Ascending aorta (tissue), 2 donors: ENCODE results near the gene ZSWIM8. TPM values are rescaled to one million over a fixed set of nuclear protein-coding genes. Genes with fewer than 3 reads are reported as not detected.

Experiments
- DNase-seq, 2 donors: peaks; one replicate each; pipeline ENCODE4 v3.0.0-alpha.2; 2019; ENCODE audit warnings: low spot score in 2 of 2
- H3K27ac ChIP-seq, 2 donors: fragments of 200-600 bp; sonication (generic); one replicate each; pipeline ENCODE4 v1.5.1; 2016 to 2017; ENCODE audit warnings: mild to moderate bottlenecking in 1 of 2
- H3K27me3 ChIP-seq: fragments of 200-600 bp; sonication (generic); one replicate; pipeline ENCODE4 v1.5.1; 2017
- H3K36me3 ChIP-seq, 2 donors: fragments of 200-600 bp; sonication (generic); one replicate each; pipeline ENCODE4 v1.5.1; 2016
- H3K4me1 ChIP-seq, 2 donors: fragments of 200-600 bp; sonication (generic); one replicate each; pipeline ENCODE4 v1.5.1; 2016 to 2017; ENCODE audit warnings: mild to moderate bottlenecking in 1 of 2
- H3K4me3 ChIP-seq, 2 donors: fragments of 200-600 bp; sonication (generic); one replicate each; pipeline ENCODE4 v1.5.1; 2016 to 2017; ENCODE audit warnings: mild to moderate bottlenecking in 1 of 2
- H3K9me3 ChIP-seq, 2 donors: fragments of 200-600 bp; sonication (generic); one replicate each; pipeline ENCODE4 v1.5.1; 2016
- intact Hi-C: fragments of 100-400 bp; cut with DNase I; formaldehyde crosslinking; loops from one replicate; pipeline ENCODE4 v1.15.1; 2023
- total RNA-seq: library from RNA; depleted of rRNA; stranded (reverse); fragments of >200 nt; gene quantifications from one replicate; pipeline ENCODE4 v1.1.0, GENCODE V29; 2016
- TF ChIP-seq, protein P1 (sequence below), 3 experiments: fragments of 200-600 bp in 2 of 3; fragments of 450-650 bp in 1 of 3; sonication (generic) in 2 of 3; IDR thresholded peaks; one replicate each; pipeline ENCODE4 v1.5.1; 2016 to 2019; ENCODE audit warnings: antibody characterized with exemption in 3 of 3, mild to moderate bottlenecking in 1 of 3, moderate library complexity in 1 of 3

ZSWIM8 gene
- total RNA-seq, 1 donor from 2014 or later: 106 TPM

DNA sequence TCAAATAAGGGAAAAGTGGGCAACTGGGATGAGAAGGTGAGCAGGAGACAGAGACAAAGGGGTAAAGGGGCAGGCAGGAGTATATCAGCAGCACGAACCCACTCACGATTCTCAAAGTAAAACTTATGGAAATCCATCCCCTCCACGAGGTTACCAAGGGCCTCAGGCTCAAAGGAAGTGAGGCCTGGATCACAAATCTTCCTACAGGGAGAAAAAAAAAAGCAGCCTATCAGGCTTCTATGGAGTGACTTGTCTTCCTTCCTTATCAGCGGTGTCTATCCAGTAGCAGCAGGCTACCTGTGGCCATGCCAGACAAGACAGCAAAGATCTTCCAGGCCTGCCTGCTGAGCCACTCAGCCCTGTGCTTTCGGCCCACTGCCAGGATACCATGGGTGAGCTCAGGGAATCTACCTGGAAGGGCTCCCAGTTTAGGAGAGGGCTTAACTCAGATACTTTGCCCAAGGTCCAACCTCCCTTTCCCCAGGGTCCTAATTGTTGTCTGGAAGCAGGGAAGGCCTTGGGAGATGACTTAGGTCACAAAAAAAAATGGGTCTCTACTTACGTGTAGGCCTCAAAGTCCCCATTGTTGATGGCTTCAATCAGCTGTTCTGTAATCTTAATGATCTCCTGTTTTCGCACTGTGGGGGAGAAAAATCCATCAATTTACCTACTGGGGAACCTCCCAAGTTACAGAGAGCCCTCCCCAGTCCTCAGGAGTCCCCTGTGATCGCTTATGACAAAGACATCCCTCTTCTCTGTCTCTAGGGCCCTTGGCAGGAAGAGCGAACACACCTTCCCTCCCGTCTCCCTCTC lies 31.7 kb downstream of the ZSWIM8 start:
- H3K36me3 ChIP-seq: peaks cover 59 to 67% of the 10 kb centered on the region in 2 donors
- peak overlapping the region; percentile 86 to 90 for H3K27ac ChIP-seq
- H3K4me1 ChIP-seq: peaks cover 0 to 24% of the 10 kb centered on the region in 2 donors
- no peak overlapping the region for H3K4me3 ChIP-seq
- H3K9me3 ChIP-seq: no peaks in the 10 kb centered on the region
- no peak for DNase-seq
- H3K27me3 ChIP-seq: no peaks in the 10 kb centered on the region
- TF ChIP-seq, protein P1, sequence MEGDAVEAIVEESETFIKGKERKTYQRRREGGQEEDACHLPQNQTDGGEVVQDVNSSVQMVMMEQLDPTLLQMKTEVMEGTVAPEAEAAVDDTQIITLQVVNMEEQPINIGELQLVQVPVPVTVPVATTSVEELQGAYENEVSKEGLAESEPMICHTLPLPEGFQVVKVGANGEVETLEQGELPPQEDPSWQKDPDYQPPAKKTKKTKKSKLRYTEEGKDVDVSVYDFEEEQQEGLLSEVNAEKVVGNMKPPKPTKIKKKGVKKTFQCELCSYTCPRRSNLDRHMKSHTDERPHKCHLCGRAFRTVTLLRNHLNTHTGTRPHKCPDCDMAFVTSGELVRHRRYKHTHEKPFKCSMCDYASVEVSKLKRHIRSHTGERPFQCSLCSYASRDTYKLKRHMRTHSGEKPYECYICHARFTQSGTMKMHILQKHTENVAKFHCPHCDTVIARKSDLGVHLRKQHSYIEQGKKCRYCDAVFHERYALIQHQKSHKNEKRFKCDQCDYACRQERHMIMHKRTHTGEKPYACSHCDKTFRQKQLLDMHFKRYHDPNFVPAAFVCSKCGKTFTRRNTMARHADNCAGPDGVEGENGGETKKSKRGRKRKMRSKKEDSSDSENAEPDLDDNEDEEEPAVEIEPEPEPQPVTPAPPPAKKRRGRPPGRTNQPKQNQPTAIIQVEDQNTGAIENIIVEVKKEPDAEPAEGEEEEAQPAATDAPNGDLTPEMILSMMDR (IDR thresholded peaks at IDR 0.05): no peak
- intact Hi-C loops: no loop called here

- H3K27me3 ChIP-seq: no peaks in the 10 kb centered on the region
- DNase-seq: no peak
- no peaks in the 10 kb centered on the region for H3K9me3 ChIP-seq
- intact Hi-C loops: no loop called here
- peaks cover 0 to 24% of the 10 kb centered on the region in 2 donors for H3K4me1 ChIP-seq
- peaks cover 57 to 71% of the 10 kb centered on the region in 2 donors for H3K36me3 ChIP-seq
- peak overlapping the region; percentile 86 to 90 for H3K27ac ChIP-seq
- H3K4me3 ChIP-seq: no peak overlapping the region
- TF ChIP-seq, protein P1 (IDR thresholded peaks at IDR 0.05): no peak
Measured at GRCh38 chr10:73817826-73818225, 32.4 kb downstream of the ZSWIM8 start.

- no peak for DNase-seq
- H3K36me3 ChIP-seq: peaks cover 54 to 72% of the 10 kb centered on the region in 2 donors
- TF ChIP-seq, protein P1 (IDR thresholded peaks at IDR 0.05): no peak
- peaks cover 0 to 24% of the 10 kb centered on the region in 2 donors for H3K4me1 ChIP-seq
- H3K27ac ChIP-seq: peak overlapping the region; percentile 86 to 90
- no peak overlapping the region for H3K4me3 ChIP-seq
- no peaks in the 10 kb centered on the region for H3K27me3 ChIP-seq
- H3K9me3 ChIP-seq: no peaks in the 10 kb centered on the region
- intact Hi-C loops: no loop called here
Measured at GRCh38 chr10:73818402-73818801, 33.0 kb downstream of the ZSWIM8 start.

GRCh38 chr10:73819081-73819480 lies 33.7 kb downstream of the ZSWIM8 start:
- Histone ChIP-seq H3K9me3 (no peaks in the 10 kb centered on the region), H3K27me3 (no peaks in the 10 kb centered on the region), H3K36me3 (peaks cover 52 to 76% of the 10 kb centered on the region in 2 donors), H3K27ac (peak overlapping the region; percentile 86 to 90), H3K4me1 (peaks cover 0 to 24% of the 10 kb centered on the region in 2 donors), H3K4me3 (no peak overlapping the region)
- no peak for DNase-seq
- intact Hi-C loops: no loop called here
- TF ChIP-seq, protein P1 (IDR thresholded peaks at IDR 0.05): no peak

- intact Hi-C loops: no loop called here
Measured at GRCh38 chr10:73819513-73820093, 34.2 kb downstream of the ZSWIM8 start.

More at GRCh38 chr10:73819513-73820093, 34.2 kb downstream of the ZSWIM8 start:
- TF ChIP-seq, protein P1 (IDR thresholded peaks at IDR 0.05): no peak
- DNase-seq: no peak
- no peaks in the 10 kb centered on the region for H3K27me3 ChIP-seq
- H3K4me1 ChIP-seq: peaks cover 0 to 24% of the 10 kb centered on the region in 2 donors
- peak overlapping the region; percentile 86 to 90 for H3K27ac ChIP-seq
- H3K36me3 ChIP-seq: peaks cover 51 to 76% of the 10 kb centered on the region in 2 donors
- no peak overlapping the region for H3K4me3 ChIP-seq
- H3K9me3 ChIP-seq: no peaks in the 10 kb centered on the region
